Measurements from ENCODE around the gene HIGD1A. TPM values are rescaled to one million over a fixed set of nuclear protein-coding genes. Genes with fewer than 3 reads are reported as not detected.
"Not testable (repeated sequence)": the region's sequence is repeated elsewhere in the genome, so short reads cannot be mapped to it uniquely, and the experiment has no call there.

HIGD1A gene
- total and polyA plus RNA-seq, 9 of the 15 experiments (the other 6 are each of a cell fraction or from before 2014, with no cell fraction given), result 165 to 1,185 (median 333) TPM

GRCh38 chr3:42811118-42811883 is 7.0 kb upstream of the HIGD1A start (continued):
- TF ChIP-seq REST (IDR thresholded peaks at IDR 0.05; ENCODE audit: borderline replicate concordance); TEAD4 (CRISPR knock-in tag; IDR thresholded peaks at IDR 0.05; ENCODE audit: borderline replicate concordance); NR2C1 (IDR thresholded peaks at IDR 0.05); MYNN (CRISPR knock-in tag; IDR thresholded peaks at IDR 0.05): not testable (repeated sequence)
- TF ChIP-seq REST (CRISPR knock-in tag; IDR thresholded peaks at IDR 0.05; ENCODE audit: low read depth) (0 out of 2 replicates have a peak, but pooled peaks have one; percentile 36), KLF10 (CRISPR knock-in tag; IDR thresholded peaks at IDR 0.05) (0 out of 2 replicates have a peak, but pooled peaks have one; percentile 34), TEAD4 (IDR thresholded peaks at IDR 0.05; ENCODE audit: low read length) (peak; percentile 65), ZBTB17 (CRISPR knock-in tag; IDR thresholded peaks at IDR 0.05) (0 out of 2 replicates have a peak, but pooled peaks have one; percentile 57), SOX6 (IDR thresholded peaks at IDR 0.05) (peak; percentile 71; the same call in 1 of the 2 replicates), ESRRA (IDR thresholded peaks at IDR 0.05; ENCODE audit: borderline replicate concordance, low read depth) (peak; percentile 82; the same call in 1 of the 2 replicates), ZNF639 (CRISPR knock-in tag; conservative IDR thresholded peaks at IDR 0.05 in 1 of 2, IDR thresholded peaks at IDR 0.05 in 1 of 2) (peak in 1 of 2 experiments; percentile 68; a peak in 1 of 4 replicates), NR2C1 (tag; IDR thresholded peaks at IDR 0.05) (peak; percentile 56; the same call in 1 of the 2 replicates), TCF3 (CRISPR knock-in tag; IDR thresholded peaks at IDR 0.05) (peak; percentile 75), DPF2 (IDR thresholded peaks at IDR 0.05) (peak; percentile 46; the same call in 1 of the 2 replicates), HDAC1 (IDR thresholded peaks at IDR 0.05) (peak in 1 of 2 experiments; percentile 34; a peak in 1 of 4 replicates), NCOR1 (IDR thresholded peaks at IDR 0.05) (peak; percentile 21; the same call in 1 of the 2 replicates), MYNN (IDR thresholded peaks at IDR 0.05) (0 out of 2 replicates have a peak, but pooled peaks have one; percentile 50)
- TF ChIP-seq, protein P1, sequence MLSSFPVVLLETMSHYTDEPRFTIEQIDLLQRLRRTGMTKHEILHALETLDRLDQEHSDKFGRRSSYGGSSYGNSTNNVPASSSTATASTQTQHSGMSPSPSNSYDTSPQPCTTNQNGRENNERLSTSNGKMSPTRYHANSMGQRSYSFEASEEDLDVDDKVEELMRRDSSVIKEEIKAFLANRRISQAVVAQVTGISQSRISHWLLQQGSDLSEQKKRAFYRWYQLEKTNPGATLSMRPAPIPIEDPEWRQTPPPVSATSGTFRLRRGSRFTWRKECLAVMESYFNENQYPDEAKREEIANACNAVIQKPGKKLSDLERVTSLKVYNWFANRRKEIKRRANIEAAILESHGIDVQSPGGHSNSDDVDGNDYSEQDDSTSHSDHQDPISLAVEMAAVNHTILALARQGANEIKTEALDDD (IDR thresholded peaks at IDR 0.05), result peak; percentile 68
